NOMO-1 (cell line): Measurements from ENCODE around the gene CLCA4.
"Not testable (repeated sequence)": the region's sequence is repeated elsewhere in the genome, so short reads cannot be mapped to it uniquely, and the experiment has no call there.

ENCODE experiments used
- DNase-seq, 2 experiments: peaks; one replicate each; lab custom pipeline; 2025; ENCODE audit not compliant: unreplicated experiment in 2 of 2; lab: John Stamatoyannopoulos, UW

CLCA4 gene

GRCh38 chr1:86530211-86530845 lies 16.6 kb upstream of the CLCA4 start:
- DNase-seq, result no peak

GRCh38 chr1:86537928-86538695 lies 8.8 kb upstream of the CLCA4 start:
- no peak for DNase-seq

GRCh38 chr1:86538775-86539174 lies 8.1 kb upstream of the CLCA4 start:
- no peak for DNase-seq

DNA sequence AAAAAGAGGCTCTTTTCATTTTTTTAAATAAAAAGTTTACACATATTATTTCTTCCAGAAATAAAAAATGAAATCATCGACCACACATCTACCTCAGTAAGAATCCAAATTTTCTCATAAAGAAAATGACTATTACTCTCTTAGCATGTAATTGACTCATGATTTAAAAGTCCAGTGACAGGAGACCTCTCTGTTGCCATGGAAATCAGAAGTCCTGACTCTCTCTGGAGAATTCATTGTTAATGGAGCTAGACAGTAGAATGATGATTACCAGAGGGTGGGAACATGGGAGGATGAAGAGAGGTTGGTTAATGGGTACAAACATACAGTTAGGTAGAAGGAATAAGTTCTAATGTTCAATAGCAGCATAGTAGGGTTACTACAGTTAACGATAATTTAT lies 5.0 kb upstream of the CLCA4 start:
- no peak for DNase-seq

DNA sequence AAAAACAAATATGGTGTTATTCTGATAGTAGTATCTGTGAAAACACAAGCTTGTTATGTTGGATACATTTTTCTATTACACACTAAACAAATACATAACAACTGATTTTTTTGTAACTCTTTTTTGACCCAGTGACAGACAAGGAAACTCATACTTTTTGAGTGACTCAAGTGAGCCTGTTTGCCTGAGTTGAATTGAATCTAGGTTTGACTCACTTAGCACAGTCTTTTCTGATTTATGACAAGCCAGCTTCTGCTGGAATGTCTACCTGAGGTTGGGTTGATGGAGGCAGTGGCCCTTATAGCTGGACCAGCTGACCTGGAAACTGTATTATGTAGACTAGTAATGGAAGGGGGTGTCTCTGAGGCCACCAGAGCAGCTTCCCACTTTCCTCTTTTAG lies 4.2 kb upstream of the CLCA4 start:
- DNase-seq, result no peak

DNA sequence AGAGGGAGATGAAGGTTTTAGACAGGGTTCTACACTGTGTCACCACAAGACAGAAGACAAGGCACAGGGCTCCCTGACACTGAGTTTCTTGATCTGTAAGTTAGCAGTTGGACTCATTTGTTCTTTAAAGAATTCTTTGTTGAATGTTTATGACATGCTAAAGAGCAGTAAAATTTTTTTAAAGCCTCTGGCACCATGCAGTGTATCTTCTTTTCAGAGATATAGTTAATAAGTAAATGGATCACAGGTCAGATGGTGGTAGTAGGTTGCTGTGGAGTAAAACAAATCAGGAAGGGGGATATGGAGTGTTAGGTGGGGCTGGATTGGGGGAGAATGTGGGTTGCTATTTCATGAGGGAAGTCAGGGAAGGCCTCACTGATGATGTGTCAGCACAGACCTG lies 2.0 kb downstream of the CLCA4 start:
- DNase-seq, result no peak

DNA sequence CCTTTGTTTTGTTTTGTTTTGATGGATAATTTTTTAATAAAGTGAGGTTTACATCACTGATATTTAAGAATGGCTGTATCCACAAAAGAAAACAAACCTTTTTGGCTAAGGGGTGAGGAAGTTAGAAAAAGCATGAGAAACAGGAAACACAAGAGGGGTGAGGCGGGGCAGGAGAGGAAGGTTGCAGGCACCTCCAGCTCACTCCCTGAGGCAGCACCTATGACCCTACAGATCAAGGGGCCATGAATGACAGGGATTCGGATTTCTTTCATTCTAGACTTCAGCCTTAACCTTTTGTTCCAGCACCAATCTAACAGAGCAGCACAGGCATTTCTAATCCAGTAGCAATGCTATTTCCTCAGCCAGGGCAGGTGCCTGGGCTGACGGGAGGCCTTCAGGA lies 4.4 kb downstream of the CLCA4 start:
- no peak for DNase-seq

DNA sequence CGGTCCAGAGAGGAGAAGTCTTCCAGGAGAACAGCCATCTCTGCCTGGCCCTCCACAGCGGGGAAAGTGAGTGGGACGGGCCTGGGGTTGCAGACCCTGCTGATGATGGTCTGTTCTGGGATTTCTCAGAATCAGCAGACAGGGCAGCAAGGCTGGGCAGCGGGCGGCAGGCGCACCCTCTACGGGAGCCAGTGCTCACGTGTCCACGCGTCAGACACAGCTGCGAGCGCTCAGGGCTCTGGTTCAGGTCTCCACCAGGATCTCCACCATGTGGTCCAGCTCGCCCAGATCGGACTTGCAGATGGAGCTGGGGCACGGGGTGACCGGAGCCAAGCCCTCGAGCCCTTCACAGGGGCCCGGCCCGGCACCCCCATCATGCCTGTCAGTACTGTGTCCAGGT lies 5.5 kb downstream of the CLCA4 start:
- DNase-seq, result no peak

- no peak for DNase-seq
Measured at GRCh38 chr1:86557739-86558138, 10.9 kb downstream of the CLCA4 start.

DNA sequence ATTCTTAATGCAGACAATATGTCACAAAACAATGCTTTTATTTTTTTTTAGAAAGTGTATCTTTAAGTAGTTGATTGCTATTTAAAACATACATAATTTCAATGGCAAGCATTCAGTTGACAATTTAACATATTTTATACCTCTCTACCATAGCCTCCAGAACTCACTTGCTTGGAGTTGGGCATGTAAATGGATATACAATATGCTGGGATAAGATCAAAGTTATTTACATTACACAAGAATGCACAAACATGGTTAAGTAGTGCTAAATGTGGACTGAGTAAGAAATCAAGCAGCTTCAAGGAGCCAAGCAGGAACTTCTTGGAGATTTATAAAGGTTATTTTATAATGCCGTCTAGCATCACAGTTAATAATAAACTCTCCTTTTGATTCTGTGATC lies 17.0 kb downstream of the CLCA4 start:
- DNase-seq, result no peak

- no peak for DNase-seq
Measured at GRCh38 chr1:86567341-86567740, 20.5 kb downstream of the CLCA4 start.

DNA sequence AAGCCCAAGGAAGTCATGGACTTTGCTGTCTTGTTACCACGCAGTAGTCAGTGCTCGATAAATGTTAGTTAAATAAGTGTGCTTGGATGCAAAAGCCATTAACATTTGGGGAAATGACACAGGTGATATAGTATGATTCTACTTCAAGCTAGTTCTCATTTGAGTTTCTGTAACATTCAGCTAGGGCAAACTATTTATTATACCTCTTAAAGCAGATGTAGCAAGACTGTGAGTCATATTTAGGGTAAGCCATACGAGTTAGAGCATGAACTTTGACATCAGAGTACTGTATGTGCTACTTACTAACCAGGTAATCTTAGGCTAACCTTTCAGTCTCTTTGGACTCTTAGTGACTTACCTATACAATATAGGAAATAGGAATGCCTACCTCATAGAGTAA lies 21.0 kb downstream of the CLCA4 start:
- no peak for DNase-seq

GRCh38 chr1:86573763-86574484 lies 27.0 kb downstream of the CLCA4 start:
- DNase-seq, result no peak

- DNase-seq, result no peak
Measured at GRCh38 chr1:86581231-86581630, 34.4 kb downstream of the CLCA4 start.

DNA sequence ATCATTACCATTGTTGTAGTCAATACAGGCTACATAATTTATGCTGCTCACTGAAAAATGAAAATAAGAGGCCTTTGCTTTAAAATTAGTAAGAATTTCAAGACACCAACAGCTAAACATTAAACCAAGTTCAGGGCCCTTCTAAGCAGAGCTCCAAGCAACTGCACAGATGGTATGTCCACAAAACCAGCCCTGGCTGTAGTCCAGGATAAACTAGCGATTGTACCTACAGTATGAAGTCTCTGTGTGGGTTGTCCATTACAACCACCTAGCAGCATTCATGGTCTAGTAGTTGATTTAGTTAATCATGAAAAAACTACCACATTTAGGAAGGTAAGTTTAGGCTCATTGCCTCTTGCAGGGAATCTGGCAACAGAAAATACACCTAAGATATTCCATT lies 35.3 kb downstream of the CLCA4 start:
- DNase-seq, result no peak

- no peak for DNase-seq
Measured at GRCh38 chr1:86583032-86583431, 36.2 kb downstream of the CLCA4 start.

DNA sequence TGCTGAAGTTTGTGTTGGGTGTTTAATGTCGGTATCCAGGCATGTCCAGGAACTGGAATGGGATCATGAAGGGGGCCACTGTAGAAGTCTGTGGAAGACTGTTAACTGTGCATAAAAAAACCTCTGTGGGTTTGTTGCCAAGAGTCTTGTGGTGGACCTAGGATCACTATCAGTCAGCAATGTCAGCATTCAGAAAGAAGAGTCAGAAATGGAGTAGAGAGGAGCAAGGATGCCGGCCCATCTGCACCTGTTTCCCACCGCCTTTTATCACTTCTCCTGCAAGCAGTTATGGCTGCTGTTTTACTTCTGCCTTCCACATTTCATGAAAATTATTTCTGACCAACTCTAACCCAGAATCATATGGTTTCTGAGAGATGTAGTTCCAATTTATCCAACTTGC lies 36.7 kb downstream of the CLCA4 start:
- no peak for DNase-seq

DNA sequence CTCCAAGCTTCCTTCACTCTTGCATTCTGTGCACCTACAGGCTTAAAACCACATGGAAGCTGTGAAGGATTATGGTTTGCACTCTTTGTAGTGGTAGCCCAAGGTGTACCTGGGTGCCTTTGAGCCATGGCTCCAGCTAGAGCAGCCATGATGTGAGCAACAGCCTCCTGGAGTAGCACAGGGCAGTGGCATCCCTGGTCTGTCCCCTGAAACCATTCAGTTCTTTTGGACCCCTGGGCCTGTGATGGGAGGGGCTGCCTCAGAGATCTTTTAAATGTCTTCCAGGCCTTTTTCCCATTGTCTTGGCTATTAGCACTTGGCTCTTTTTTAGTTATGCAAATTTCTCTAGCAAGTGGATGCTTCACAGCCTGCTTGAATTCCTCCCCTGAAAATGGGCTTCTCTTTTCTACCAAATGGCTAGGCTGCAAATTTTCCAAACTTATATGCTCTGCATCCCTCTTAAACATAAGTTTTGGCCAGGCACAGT lies 47.4 kb downstream of the CLCA4 start:
- no peak for DNase-seq

GRCh38 chr1:86596224-86596623 lies 49.3 kb downstream of the CLCA4 start:
- no peak for DNase-seq

DNA sequence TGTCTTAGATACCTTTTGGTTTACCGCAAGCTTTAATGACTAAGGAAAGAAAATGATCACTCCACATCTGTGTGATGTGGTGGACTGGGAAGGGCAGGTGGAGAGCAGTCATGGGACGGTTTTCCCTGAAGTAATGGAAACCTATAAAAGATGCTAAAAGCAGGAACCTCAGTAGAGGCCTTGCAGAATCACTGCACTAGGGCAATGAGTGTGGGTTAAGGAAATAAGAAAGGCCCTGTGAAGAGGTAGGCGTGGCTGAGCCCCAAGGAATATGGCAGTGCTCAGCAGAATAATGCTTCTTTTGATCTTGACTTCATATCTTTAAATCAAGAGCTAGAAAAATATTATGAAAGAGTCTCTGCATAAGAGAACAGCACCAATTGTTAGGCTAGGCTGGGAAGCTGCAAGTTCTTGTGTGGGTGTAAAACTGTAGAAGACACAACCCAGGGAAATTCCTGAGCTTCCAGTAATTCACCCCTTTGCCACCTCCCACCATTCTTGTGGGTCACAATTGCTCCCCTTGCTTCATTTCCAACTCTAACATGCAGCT lies 49.9 kb downstream of the CLCA4 start:
- no peak for DNase-seq

GRCh38 chr1:86606080-86606479 lies 59.2 kb downstream of the CLCA4 start:
- not testable (repeated sequence) for DNase-seq

DNA sequence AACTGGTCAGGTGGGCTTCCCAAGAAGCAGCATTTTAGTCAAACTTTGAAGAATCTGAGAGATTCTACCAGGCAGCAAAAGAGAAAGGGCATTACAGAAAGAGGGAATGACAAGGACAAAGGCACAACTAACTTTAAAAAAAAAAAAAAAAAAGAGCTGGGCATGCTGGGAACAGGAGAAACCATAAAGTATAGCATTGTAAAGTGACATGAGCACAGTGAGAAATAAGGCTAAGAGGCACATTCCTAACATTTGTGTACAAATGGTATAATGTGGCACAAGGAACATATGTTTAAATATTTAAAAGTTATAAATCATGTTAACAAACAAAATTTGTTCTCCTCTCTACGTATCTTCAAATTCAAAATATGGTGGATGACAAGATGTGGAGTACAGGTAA lies 69.6 kb downstream of the CLCA4 start:
- DNase-seq, result no peak
